K562 (cell line): Measurements from ENCODE around the gene USP10. TPM values are rescaled to one million over a fixed set of nuclear protein-coding genes. Genes with fewer than 3 reads are reported as not detected.

Source experiments
- ATAC-seq: fragments of 200-7000 bp; cut with Tn5 transposase; 3 replicates; pipeline ENCODE4 v1.9.1; 2020; ENCODE audit warnings: moderate library complexity
- BruUV-seq: library from RNA; stranded (reverse); fragments of 400-500 nt; replicated peaks from 2 replicates; lab custom pipeline; 2021; lab: Mats Ljungman, UMichigan
- CTCF ChIA-PET: fragments of 300-600 bp; formaldehyde crosslinking; extraction: SDS; loops from one replicate; lab custom pipeline; 2021; ENCODE audit warnings: low intra/inter-chr PET ratio; lab: Yijun Ruan, JAX
- POLR2A ChIA-PET: fragments of 300-600, 350-650 bp; sonication (Branson Sonifier 250); formaldehyde crosslinking; extraction: SDS; loops from one replicate; lab custom pipeline; 2021; ENCODE audit warnings: antibody characterized with exemption, inconsistent platforms; lab: Yijun Ruan, JAX
- DNase-seq, 4 experiments: peaks; one replicate each; pipeline versions ENCODE4 v3.0.0 to v3.0.0-alpha.2; 2011 to 2018; ENCODE audit warnings: low spot score in 3 of 4, mixed read lengths in 3 of 4; ENCODE audit errors: extremely low read depth in 1 of 4
- FAIRE-seq: peaks from 2 replicates; lab custom pipeline; 2011; peaks lifted over from hg19 to GRCh38; lab: Jason Lieb, UNC
- H2AFZ ChIP-seq: 2 replicates; pipeline ENCODE4 v1.6.0; 2011; ENCODE audit warnings: low read depth, low read length, control low read depth, inconsistent platforms
- H3K27ac ChIP-seq: fragments of 200-600 bp; 3 replicates; pipeline ENCODE4 v1.8.0; 2011; ENCODE audit warnings: low read depth, mild to moderate bottlenecking, control low read depth, inconsistent platforms, low read length, moderate library complexity, mixed read lengths; ENCODE audit errors: extremely low read depth
- H3K27me3 ChIP-seq, 2 experiments: fragments of 300-600 bp in 1 of 2; 2 replicates in 1 of 2; 3 replicates in 1 of 2; pipeline versions ENCODE4 v1.6.0 to v1.8.0; 2011; ENCODE audit warnings: inconsistent platforms in 2 of 2, low read length in 2 of 2, mild to moderate bottlenecking in 1 of 2, mixed read lengths in 1 of 2, moderate library complexity in 1 of 2; ENCODE audit not compliant: control insufficient read depth in 2 of 2, insufficient read depth in 2 of 2
- H3K36me3 ChIP-seq: fragments of 300-600 bp; 3 replicates; pipeline ENCODE4 v1.8.0; 2011; ENCODE audit warnings: mild to moderate bottlenecking, low read length, inconsistent platforms; ENCODE audit not compliant: control insufficient read depth, insufficient read depth
- H3K4me1 ChIP-seq, 2 experiments: fragments of 200-600 bp in 1 of 2; replicated peaks in 1 of 2; 2 replicates in 1 of 2; 3 replicates in 1 of 2; pipeline versions ENCODE4 v1.5.1 to v1.8.0; 2011; ENCODE audit warnings: inconsistent platforms in 2 of 2, low read length in 2 of 2, mild to moderate bottlenecking in 1 of 2, mixed read lengths in 1 of 2, moderate library complexity in 1 of 2; ENCODE audit not compliant: control insufficient read depth in 2 of 2, insufficient read depth in 2 of 2
- H3K4me2 ChIP-seq: 2 replicates; pipeline ENCODE4 v1.6.1; 2011; ENCODE audit warnings: low read length, control low read depth, inconsistent platforms, mixed read lengths; ENCODE audit not compliant: insufficient read depth
- H3K4me3 ChIP-seq: fragments of 200-600 bp; sonication (generic), shearing (Covaris generic); 2 replicates; pipeline ENCODE4 v1.5.1; 2016; ENCODE audit warnings: control low read depth, inconsistent platforms
- H3K79me2 ChIP-seq: fragments of 200-600 bp; 3 replicates; pipeline ENCODE4 v1.8.0; 2011; ENCODE audit warnings: low read length, inconsistent platforms; ENCODE audit not compliant: control insufficient read depth, insufficient read depth
- H3K9ac ChIP-seq, 2 experiments: 2 replicates each; pipeline versions ENCODE4 v1.6.0 to v1.6.1; 2011; ENCODE audit warnings: low read depth in 2 of 2, low read length in 2 of 2, control low read depth in 1 of 2, inconsistent platforms in 1 of 2, mild to moderate bottlenecking in 1 of 2, mixed read lengths in 1 of 2; ENCODE audit not compliant: insufficient read depth in 1 of 2
- H3K9me1 ChIP-seq: one replicate; pipeline ENCODE4 v1.6.0; 2011; ENCODE audit warnings: inconsistent platforms, mild to moderate bottlenecking, low read length, moderate library complexity; ENCODE audit not compliant: control insufficient read depth, insufficient read depth
- H3K9me3 ChIP-seq: replicated peaks from 2 replicates; pipeline ENCODE4 v1.5.1; 2011; ENCODE audit warnings: low read depth, low read length, inconsistent platforms; ENCODE audit not compliant: control insufficient read depth, insufficient read depth
- H4K20me1 ChIP-seq: replicated peaks from 2 replicates; pipeline ENCODE4 v1.6.1; 2011; ENCODE audit warnings: low read length, inconsistent platforms, mixed read lengths; ENCODE audit not compliant: control insufficient read depth, insufficient read depth
- ARNT ChIP-seq, 2 experiments: fragments of 450-650 bp; IDR thresholded peaks; 2 replicates each; pipeline ENCODE4 v1.6.1; 2016; ENCODE audit warnings: mild to moderate bottlenecking in 1 of 2
- FOXK2 ChIP-seq, 2 experiments: fragments of 450-650 bp; IDR thresholded peaks in 1 of 2; conservative IDR thresholded peaks in 1 of 2; 2 replicates each; pipeline ENCODE4 v1.6.1; 2016; ENCODE audit warnings: low read depth in 2 of 2, mild to moderate bottlenecking in 1 of 2
- KDM4B ChIP-seq, 2 experiments: fragments of 450-650 bp in 1 of 2; sonication (generic) in 1 of 2; IDR thresholded peaks; 2 replicates each; pipeline ENCODE4 v1.6.1; 2016 to 2017; ENCODE audit warnings: borderline replicate concordance in 2 of 2, antibody characterized with exemption in 1 of 2, low read depth in 1 of 2, mild to moderate bottlenecking in 1 of 2
- SETDB1 ChIP-seq: IDR thresholded peaks from one replicate; pipeline ENCODE4 v1.6.1; 2012; ENCODE audit warnings: low read length, control low read depth, inconsistent platforms
- ZNF695 ChIP-seq: fragments of 450-650 bp; formaldehyde crosslinking; IDR thresholded peaks from 2 replicates; pipeline ENCODE4 v1.4.0; 2020; ENCODE audit warnings: mild to moderate bottlenecking, moderate library complexity
- WGBS: fragments of 100-300 bp; shearing (Covaris generic); methylation state at CpG from one replicate; pipeline ENCODE4 v1.1.6; 2016; ENCODE audit warnings: low coverage, mixed read lengths; ENCODE audit not compliant: insufficient coverage; ENCODE audit errors: missing lambda C conversion rate; 5-methylcytosine and 5-hydroxymethylcytosine counted together
- in situ Hi-C: fragments of 300-500 bp; cut with MboI; formaldehyde crosslinking; loops from 4 replicates; pipeline ENCODE4 v1.15.0; 2018; ENCODE audit warnings: inconsistent platforms, mixed read lengths
- intact Hi-C: fragments of 100-400 bp; cut with micrococcal nuclease; formaldehyde crosslinking; loops from 2 replicates; pipeline ENCODE4 v1.14.2; 2022
- polyA plus RNA-seq, 8 experiments: library from polyadenylated mRNA; depleted of rRNA in 4 of 8; stranded (reverse) in 5 of 8; unstranded in 3 of 8; fragments of >200 nt; fragmentation: Nextera tagmentation in 2 of 8; fragmentation: Illumina TruSeq in 1 of 8; extraction: Ambion mirVana in 2 of 8; extraction: Trizol in 1 of 8; gene quantifications; 2 replicates each; pipeline versions ENCODE4 v1.2.1 to v1.2.3, GENCODE V29; 2011 to 2014; ENCODE audit warnings: inconsistent platforms in 1 of 8, missing spikeins in 1 of 8
- total RNA-seq, 7 experiments: library from RNA; depleted of rRNA in 6 of 7; stranded (reverse); fragments of >200 nt in 6 of 7; fragmentation: Illumina TruSeq in 2 of 7; extraction: Trizol in 2 of 7; gene quantifications; 2 replicates each; pipeline versions ENCODE4 v1.2.1 to v1.2.3, GENCODE V29; 2011 to 2021; ENCODE audit warnings: low replicate concordance in 1 of 7
- TF ChIP-seq, protein P1 (sequence below): sonication (generic); formaldehyde crosslinking; IDR thresholded peaks from 2 replicates; pipeline ENCODE4 v1.8.0; 2022; ENCODE audit warnings: missing genetic modification reagents, mild to moderate bottlenecking, moderate library complexity, borderline replicate concordance

Gene USP10
- total and polyA plus RNA-seq, 9 of the 15 experiments (the other 6 are each of a cell fraction or from before 2014, with no cell fraction given), result 61.7 to 197 (median 116) TPM

DNA sequence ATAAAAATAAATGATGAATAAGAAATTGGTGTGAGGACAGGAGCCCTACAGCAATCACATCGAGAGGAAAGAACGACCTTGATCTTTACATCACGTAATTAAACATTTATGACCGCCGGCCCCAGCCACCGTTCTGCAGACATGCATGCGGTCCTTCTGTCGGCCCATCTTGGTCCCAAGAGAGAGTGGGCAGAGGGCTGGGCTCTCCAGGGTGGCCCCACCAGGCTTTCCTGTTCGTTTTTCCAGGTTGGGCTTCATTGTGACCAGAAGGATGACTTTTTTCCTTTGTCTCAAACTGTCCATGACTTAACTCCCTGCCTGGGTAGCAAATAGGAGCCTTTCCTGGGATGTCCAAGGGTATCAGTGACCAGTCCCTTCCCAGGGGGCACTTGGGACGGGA is 116.7 kb downstream of the USP10 start:
- DNase-seq, result no peak
- Histone ChIP-seq H3K4me3 (no peak overlapping the region), H4K20me1 (peaks cover 14% of the 10 kb centered on the region; the same call in 1 of the 2 replicates), H3K9ac (no peak overlapping the region), H2AFZ (no peak overlapping the region), H3K9me1 (no peaks in the 10 kb centered on the region), H3K4me1 (peaks cover 8 to 12% of the 10 kb centered on the region in 2 experiments; a peak in 2 of 5 replicates), H3K27me3 (peaks cover 68 to 95% of the 10 kb centered on the region in 2 experiments), H3K27ac (no peak overlapping the region), H3K36me3 (no peaks in the 10 kb centered on the region), H3K9me3 (peaks cover 5% of the 10 kb centered on the region), H3K79me2 (no peaks in the 10 kb centered on the region), H3K4me2 (no peak overlapping the region)
- WGBS, result 11% methylated on average over 10 of the region's 10 CpGs
- no TSS peak for BruUV-seq
- POLR2A ChIA-PET, result interaction anchor here (0.6 kb wide), 1 partner anchor 314 kb away, joined by 3 read pairs; no protein-coding TSS in a partner anchor
- in situ Hi-C loops, result no loop called here
- FAIRE-seq, result no peak
- CTCF ChIA-PET, result no interaction called here
- TF ChIP-seq ARNT (IDR thresholded peaks at IDR 0.05), result no peak
- TF ChIP-seq FOXK2 (conservative IDR thresholded peaks at IDR 0.05 in 1 of 2, IDR thresholded peaks at IDR 0.05 in 1 of 2; ENCODE audit: low read depth in 2 of 2), result no peak
- no peak for TF ChIP-seq ZNF695 (CRISPR knock-in tag)
- TF ChIP-seq, protein P1, sequence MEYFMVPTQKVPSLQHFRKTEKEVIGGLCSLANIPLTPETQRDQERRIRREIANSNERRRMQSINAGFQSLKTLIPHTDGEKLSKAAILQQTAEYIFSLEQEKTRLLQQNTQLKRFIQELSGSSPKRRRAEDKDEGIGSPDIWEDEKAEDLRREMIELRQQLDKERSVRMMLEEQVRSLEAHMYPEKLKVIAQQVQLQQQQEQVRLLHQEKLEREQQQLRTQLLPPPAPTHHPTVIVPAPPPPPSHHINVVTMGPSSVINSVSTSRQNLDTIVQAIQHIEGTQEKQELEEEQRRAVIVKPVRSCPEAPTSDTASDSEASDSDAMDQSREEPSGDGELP, result no peak
- TF ChIP-seq KDM4B (IDR thresholded peaks at IDR 0.05; ENCODE audit: borderline replicate concordance in 2 of 2, low read depth in 1 of 2), result no peak
- no peak for TF ChIP-seq SETDB1
- intact Hi-C loops, result no loop called here
- ATAC-seq, result no peak
